GM19397 (cell line): ENCODE data around the gene FAM120A.

ENCODE experiments used
- ATAC-seq: cut with Tn5 transposase; IDR thresholded peaks from one replicate; pipeline ENCODE4 v1.9.1; 2021; ENCODE audit warnings: mild to moderate bottlenecking, moderate library complexity; ENCODE audit not compliant: unreplicated experiment

Gene FAM120A

GRCh38 chr9:93440896-93441580 is 10.4 kb upstream of the FAM120A start:
- no peak for ATAC-seq

- no peak for ATAC-seq
Measured at GRCh38 chr9:93446073-93446472, 5.4 kb upstream of the FAM120A start.

GRCh38 chr9:93447655-93448054 is 3.8 kb upstream of the FAM120A start:
- ATAC-seq = no peak

GRCh38 chr9:93451849-93452709 is 594 bp downstream of the FAM120A start:
- peak; percentile 12 for ATAC-seq

GRCh38 chr9:93452710-93453046 is 1.2 kb downstream of the FAM120A start:
- no peak for ATAC-seq

GRCh38 chr9:93453047-93453914 is 1.8 kb downstream of the FAM120A start, which contains the start of gene FAM120AOS:
FAM120AOS (minus strand) TSS chr9:93453581; CDS start chr9:93452709, 872 bp downstream.
- ATAC-seq = peak; percentile 61

GRCh38 chr9:93456022-93456421 is 4.5 kb downstream of the FAM120A start:
- ATAC-seq = no peak

GRCh38 chr9:93456504-93456903 is 5.0 kb downstream of the FAM120A start:
- ATAC-seq = no peak

GRCh38 chr9:93457006-93457405 is 5.5 kb downstream of the FAM120A start:
- ATAC-seq = no peak

- no peak for ATAC-seq
Measured at GRCh38 chr9:93458712-93459111, 7.2 kb downstream of the FAM120A start.

- no peak for ATAC-seq
Measured at GRCh38 chr9:93459432-93459847, 8.0 kb downstream of the FAM120A start.

GRCh38 chr9:93460689-93461413 is 9.4 kb downstream of the FAM120A start:
- ATAC-seq = no peak

- ATAC-seq = no peak
Measured at GRCh38 chr9:93461414-93461743, 9.9 kb downstream of the FAM120A start.

GRCh38 chr9:93461821-93462220 is 10.3 kb downstream of the FAM120A start:
- no peak for ATAC-seq

GRCh38 chr9:93463638-93464248 is 12.3 kb downstream of the FAM120A start:
- no peak for ATAC-seq

- ATAC-seq = no peak
Measured at GRCh38 chr9:93464395-93464794, 12.9 kb downstream of the FAM120A start.

GRCh38 chr9:93464876-93465275 is 13.4 kb downstream of the FAM120A start:
- ATAC-seq = no peak

GRCh38 chr9:93465855-93466254 is 14.4 kb downstream of the FAM120A start:
- ATAC-seq = no peak

GRCh38 chr9:93466416-93467061 is 15.1 kb downstream of the FAM120A start:
- ATAC-seq = no peak

GRCh38 chr9:93467062-93467416 is 15.6 kb downstream of the FAM120A start:
- no peak for ATAC-seq
